Kidney (tissue), 14 donors: ENCODE measurements around the gene PLD1. TPM values are rescaled to one million over a fixed set of nuclear protein-coding genes. Genes with fewer than 3 reads are reported as not detected.

Experiments
- DNase-seq, 5 donors: peaks; one replicate each; pipeline ENCODE4 v3.0.0-alpha.2; 2013 to 2020
- FAIRE-seq: peaks from 2 replicates; lab custom pipeline; 2012; peaks lifted over from hg19 to GRCh38; lab: Jason Lieb, UNC
- H3K27ac ChIP-seq, 2 donors: one replicate each; pipeline ENCODE4 v1.7.0; 2013; ENCODE audit warnings: low read depth in 2 of 2, low read length in 2 of 2, inconsistent platforms in 1 of 2
- H3K27me3 ChIP-seq: one replicate; pipeline ENCODE4 v1.7.1; 2013; ENCODE audit warnings: low read length, inconsistent platforms; ENCODE audit not compliant: control insufficient read depth, insufficient read depth
- H3K36me3 ChIP-seq, 3 donors: one replicate each; pipeline versions ENCODE4 v1.7.0 to v1.7.1; 2013; ENCODE audit warnings: low read length in 3 of 3, control low read depth in 1 of 3, inconsistent platforms in 1 of 3; ENCODE audit not compliant: insufficient read depth in 3 of 3, control insufficient read depth in 2 of 3
- H3K4me1 ChIP-seq, 3 donors: one replicate each; pipeline versions ENCODE4 v1.7.0 to v1.7.1; 2013; ENCODE audit warnings: low read length in 3 of 3, inconsistent platforms in 1 of 3, low read depth in 1 of 3; ENCODE audit not compliant: control insufficient read depth in 2 of 3, insufficient read depth in 2 of 3
- H3K4me3 ChIP-seq, 3 donors: one replicate each; pipeline versions ENCODE4 v1.7.0 to v1.8.1; 2013; ENCODE audit warnings: low read length in 3 of 3, control low read depth in 1 of 3, inconsistent platforms in 1 of 3
- H3K9ac ChIP-seq, 3 donors: one replicate each; pipeline versions ENCODE4 v1.7.0 to v1.7.1; 2013; ENCODE audit warnings: low read length in 3 of 3, control low read depth in 1 of 3, inconsistent platforms in 1 of 3
- H3K9me3 ChIP-seq, 3 donors: one replicate each; pipeline versions ENCODE4 v1.7.0 to v1.7.1; 2013; ENCODE audit warnings: low read length in 3 of 3, control low read depth in 1 of 3, inconsistent platforms in 1 of 3; ENCODE audit not compliant: control insufficient read depth in 2 of 3, insufficient read depth in 1 of 3
- intact Hi-C: fragments of 100-400 bp; cut with DNase I; formaldehyde crosslinking; loops from one replicate; pipeline ENCODE4 v1.11.1; 2022
- polyA plus RNA-seq: library from polyadenylated mRNA; stranded (reverse); fragments of 350-450 nt; fragmentation: Illumina TruSeq; extraction: RNeasy Lipid Tissue Mini Kit (QIAGEN cat#74804); gene quantifications from one replicate; pipeline ENCODE4 v1.2.3, GENCODE V29; 2014; ENCODE audit warnings: low read depth, low replicate concordance; ENCODE audit not compliant: insufficient read depth
- total RNA-seq: library from RNA; stranded (reverse); fragmentation: NEBNext Ultra II Directional; extraction: Animal tissue kit (Norgen Biotek cat#: 25700); gene quantifications from one replicate; pipeline ENCODE4 v1.2.1, GENCODE V29; 2021
- TF ChIP-seq, protein P1 (sequence below): IDR thresholded peaks from 3 replicates; pipeline ENCODE4 v1.5.1; 2012; ENCODE audit warnings: mild to moderate bottlenecking, moderate library complexity, borderline replicate concordance; ENCODE audit not compliant: insufficient read depth; ENCODE audit errors: extremely low read depth
- donor health status: control.
- donor health status: control.
- donor health status: control.
- donor health status: control.
- donor health status: control.
- donor health status: DM: yes; HTN: yes; CAD: no.
- donor health status: Normal renal cell carcinoma (clear cell type).

Gene PLD1
- total and polyA plus RNA-seq, 2 donors from 2014 or later, result 11.2 to 24.3 TPM

DNA sequence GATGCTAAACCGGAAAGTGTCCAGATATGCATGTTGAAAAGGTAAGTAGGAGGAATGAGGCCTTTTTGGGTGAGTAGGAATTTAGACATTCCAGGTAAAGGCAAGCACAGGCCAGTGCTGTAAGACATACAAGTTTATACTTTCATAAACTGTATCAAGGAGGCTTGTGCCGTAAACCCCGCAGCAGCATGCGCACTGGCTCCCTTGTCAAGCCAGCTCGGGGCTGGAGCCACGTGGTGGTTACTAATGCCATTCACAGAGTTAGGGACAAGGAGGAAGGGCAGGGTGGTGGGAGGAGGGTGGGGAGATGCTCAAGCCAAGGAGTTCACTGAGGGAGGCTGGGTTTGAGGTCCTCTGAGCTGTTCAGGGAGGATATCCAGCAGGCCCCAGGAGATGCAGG lies 35.8 kb downstream of the PLD1 start:
- H3K27ac ChIP-seq, result no peak overlapping the region
- no peaks in the 10 kb centered on the region for H3K36me3 ChIP-seq
- H3K4me1 ChIP-seq, result peaks cover 0 to 7% (median 4%) of the 10 kb centered on the region in 3 donors
- intact Hi-C loops, result no loop called here
- FAIRE-seq (no peak), DNase-seq (no peak)
- H3K27me3 ChIP-seq, result no peaks in the 10 kb centered on the region
- TF ChIP-seq, protein P1, sequence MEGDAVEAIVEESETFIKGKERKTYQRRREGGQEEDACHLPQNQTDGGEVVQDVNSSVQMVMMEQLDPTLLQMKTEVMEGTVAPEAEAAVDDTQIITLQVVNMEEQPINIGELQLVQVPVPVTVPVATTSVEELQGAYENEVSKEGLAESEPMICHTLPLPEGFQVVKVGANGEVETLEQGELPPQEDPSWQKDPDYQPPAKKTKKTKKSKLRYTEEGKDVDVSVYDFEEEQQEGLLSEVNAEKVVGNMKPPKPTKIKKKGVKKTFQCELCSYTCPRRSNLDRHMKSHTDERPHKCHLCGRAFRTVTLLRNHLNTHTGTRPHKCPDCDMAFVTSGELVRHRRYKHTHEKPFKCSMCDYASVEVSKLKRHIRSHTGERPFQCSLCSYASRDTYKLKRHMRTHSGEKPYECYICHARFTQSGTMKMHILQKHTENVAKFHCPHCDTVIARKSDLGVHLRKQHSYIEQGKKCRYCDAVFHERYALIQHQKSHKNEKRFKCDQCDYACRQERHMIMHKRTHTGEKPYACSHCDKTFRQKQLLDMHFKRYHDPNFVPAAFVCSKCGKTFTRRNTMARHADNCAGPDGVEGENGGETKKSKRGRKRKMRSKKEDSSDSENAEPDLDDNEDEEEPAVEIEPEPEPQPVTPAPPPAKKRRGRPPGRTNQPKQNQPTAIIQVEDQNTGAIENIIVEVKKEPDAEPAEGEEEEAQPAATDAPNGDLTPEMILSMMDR, result no peak
- no peak overlapping the region for H3K9ac ChIP-seq
- no peak overlapping the region for H3K4me3 ChIP-seq
- no peaks in the 10 kb centered on the region for H3K9me3 ChIP-seq

DNA sequence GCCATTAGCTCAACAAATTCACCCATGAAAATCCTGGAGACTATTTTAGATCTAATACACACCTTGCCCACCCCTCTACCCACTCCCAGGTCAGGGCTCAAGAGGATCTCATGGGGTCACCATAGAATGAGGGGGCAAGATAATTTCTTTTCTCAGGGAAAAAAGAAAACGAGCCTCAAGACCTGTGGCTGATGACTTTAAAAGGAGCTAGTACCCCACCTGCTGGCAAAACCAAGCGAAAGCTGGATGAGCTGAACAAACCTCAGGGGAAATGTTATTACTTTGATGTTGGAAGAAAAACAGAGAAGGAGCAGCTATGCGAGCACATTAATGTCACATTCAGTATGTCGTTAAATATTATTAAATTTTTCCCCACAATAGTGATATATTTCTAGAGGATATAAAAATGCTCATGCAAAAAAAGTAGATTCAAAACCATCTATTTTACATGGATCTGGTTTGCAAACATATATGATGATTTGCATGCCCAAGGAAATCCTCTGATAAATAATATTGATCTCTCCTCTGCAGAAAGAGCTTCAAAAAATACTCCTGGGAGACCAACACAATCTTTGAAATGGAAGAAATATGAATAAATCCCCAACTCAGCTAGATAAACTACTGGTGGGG lies 37.7 kb downstream of the PLD1 start:
- intact Hi-C loops, result no loop called here
- Histone ChIP-seq H3K36me3 (no peaks in the 10 kb centered on the region), H3K27me3 (no peaks in the 10 kb centered on the region), H3K9me3 (no peaks in the 10 kb centered on the region), H3K4me3 (no peak overlapping the region), H3K9ac (no peak overlapping the region), H3K27ac (no peak overlapping the region), H3K4me1 (peaks cover 0 to 7% (median 4%) of the 10 kb centered on the region in 3 donors)
- FAIRE-seq, result peak; percentile 27
- DNase-seq, result peak in 4 of 5 donors; percentile 56 to 84 (median 75)
- TF ChIP-seq, protein P1, result peak; percentile 68

DNA sequence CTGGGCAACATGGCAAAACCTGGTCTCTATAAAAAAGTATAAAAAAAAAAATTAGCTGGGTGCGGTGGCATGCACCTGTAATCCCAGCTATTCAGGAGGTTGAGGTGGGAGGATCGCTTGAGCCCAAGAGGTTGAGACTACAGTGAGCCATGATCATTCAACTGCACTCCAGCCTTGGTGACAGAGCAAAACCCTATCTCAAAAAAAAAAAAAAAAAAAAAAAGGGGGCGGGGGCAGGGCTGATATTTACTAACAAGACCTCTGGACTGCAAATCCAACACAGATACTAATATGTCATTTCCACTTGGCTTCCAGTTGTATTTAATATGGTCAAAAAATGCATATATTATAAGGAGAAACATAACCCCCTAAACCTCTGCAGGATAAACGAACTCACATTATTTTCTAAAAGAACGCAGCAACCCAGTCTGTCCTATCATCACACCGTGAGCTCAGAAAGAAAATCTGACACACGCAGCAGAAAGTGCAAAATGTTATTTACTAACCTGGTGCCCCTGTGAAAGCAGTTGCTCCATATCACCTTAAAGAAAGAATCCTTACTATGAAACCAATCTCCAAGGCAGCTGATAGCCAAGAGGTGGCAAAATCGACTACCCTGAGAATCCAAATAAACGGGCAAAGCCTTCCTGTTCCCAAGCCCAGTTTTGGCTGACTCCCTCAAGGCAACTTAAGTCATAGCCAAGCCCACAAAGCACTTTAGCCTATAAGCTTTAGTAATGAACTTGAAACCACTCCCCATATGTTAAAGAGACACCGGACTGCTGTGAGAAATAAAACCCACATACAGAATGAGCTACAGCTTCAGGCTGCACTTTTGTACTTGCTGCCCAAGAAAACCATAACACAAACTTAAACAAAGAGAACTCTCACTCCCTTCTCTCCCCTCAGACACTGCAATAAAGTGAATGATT lies 39.3 kb downstream of the PLD1 start:
- no peaks in the 10 kb centered on the region for H3K9me3 ChIP-seq
- intact Hi-C loops, result no loop called here
- H3K36me3 ChIP-seq, result no peaks in the 10 kb centered on the region
- DNase-seq, result peak in 4 of 5 donors; percentile 47 to 94 (median 76)
- peak overlapping the region in 2 of 3 donors; percentile 9 to 21 for H3K9ac ChIP-seq
- peak; percentile 37 for FAIRE-seq
- no peaks in the 10 kb centered on the region for H3K27me3 ChIP-seq
- H3K4me1 ChIP-seq, result peaks cover 0 to 7% (median 4%) of the 10 kb centered on the region in 3 donors
- TF ChIP-seq, protein P1, result no peak
- peak overlapping the region in 1 of 2 donors; percentile 10 for H3K27ac ChIP-seq
- H3K4me3 ChIP-seq, result peak overlapping the region; percentile 49 to 76 (median 61)
